ENCODE measurements around the gene GSAP.
"Not testable (repeated sequence)": the region's sequence is repeated elsewhere in the genome, so short reads cannot be mapped to it uniquely, and the experiment has no call there.

Gene GSAP

GRCh38 chr7:77275663-77276062 lies 140.5 kb downstream of the GSAP start:
- not testable (repeated sequence) for DNase-seq

DNA sequence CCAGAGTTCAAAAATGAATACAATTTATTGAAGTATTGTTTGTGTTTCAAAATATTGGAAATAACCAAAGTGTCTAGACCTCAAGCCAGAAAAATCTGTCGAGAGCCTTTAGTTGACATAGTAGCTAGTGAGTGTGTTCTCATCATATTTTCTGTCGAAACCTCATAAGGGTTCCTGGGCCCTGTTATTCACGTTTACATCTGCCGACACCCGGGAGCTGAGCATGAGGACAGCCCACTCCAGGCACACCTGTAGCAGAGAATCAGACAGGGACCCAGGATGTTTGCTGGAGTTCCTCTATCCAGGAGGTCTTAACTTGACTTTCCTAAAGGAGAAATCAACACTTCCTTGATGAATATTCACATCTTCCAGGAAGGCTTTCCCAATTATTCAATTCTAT lies 144.4 kb downstream of the GSAP start:
- DNase-seq, result no peak

DNA sequence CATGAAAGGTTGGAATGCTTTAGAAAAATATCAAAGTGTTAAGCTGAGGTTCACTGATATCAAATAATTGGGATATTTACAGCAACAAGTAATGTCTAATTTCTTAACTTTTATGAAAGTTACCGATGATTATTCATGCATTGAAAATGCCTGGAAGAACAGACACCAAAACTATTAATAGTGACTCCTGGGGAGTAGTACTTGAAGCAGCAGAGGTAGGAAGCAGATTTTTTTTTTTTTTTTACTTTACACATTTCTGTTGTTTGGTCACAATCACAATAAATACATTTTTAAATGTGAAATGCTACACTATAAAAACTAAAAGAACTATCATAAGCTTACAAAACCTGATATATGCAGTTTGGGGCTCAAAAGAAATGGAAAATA lies 146.1 kb downstream of the GSAP start:
- DNase-seq, result no peak

DNA sequence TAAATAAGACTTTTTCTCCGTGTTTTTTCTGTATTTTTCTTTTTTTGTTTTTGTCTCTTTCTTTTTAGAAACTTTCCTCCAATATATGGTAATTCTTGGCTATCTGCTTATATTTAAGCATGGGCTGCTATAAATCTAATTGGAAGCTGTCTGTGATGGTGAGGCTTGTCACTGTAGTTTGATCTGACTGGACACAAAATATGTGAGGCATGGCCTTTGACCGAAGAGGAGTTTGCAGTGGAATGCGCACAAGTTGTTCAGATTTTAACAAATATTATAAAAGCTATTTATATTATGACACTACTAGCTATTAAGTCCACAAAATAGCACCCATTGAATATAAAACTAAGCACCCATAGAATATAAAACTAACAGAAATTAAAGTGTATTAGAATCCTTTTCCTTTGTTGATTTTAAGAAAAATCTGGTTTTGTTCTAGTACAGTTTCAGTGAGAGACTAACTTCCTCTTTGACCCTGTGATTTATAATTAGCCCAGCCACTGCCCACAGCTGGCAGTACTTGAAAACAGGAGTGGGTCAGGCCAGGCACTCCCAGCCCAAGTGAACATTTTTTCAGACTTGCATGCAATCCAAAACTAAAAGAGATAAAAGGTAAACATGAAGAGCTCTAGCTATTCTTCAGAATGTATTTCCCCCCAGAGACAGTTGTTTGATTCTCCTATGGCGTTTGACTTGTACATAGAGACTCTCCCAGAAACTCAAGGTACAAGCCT lies 146.6 kb downstream of the GSAP start:
- DNase-seq, result no peak

- no peak for DNase-seq
These were observed 149.8 kb downstream of the GSAP start for GRCh38 chr7:77266291-77266794.

DNA sequence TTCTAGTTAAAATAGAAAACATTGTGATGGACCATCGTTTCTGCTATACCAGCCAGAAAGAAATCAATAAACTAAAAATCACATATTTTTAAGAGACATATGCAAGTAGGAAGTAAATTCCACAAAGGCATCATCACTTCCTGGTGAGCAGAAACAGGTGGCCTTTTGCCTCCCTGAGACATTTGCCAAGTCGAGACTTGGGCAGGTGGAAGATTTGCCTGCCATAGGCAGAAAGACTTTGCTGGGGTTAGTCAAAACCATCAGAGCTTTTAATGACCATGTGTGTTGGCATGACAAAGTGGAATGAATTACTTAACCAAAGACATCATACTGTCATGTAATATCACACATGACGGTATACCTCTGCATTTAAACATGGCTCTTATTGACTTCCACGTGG lies 150.5 kb downstream of the GSAP start:
- DNase-seq, result no peak

GRCh38 chr7:77262316-77262715 lies 153.8 kb downstream of the GSAP start:
- no peak for DNase-seq
